ENCODE measurements around the gene ADAMTS15.

The ADAMTS15 gene

GRCh38 chr11:130519128-130519932 is 70.9 kb downstream of the ADAMTS15 start:
- DNase-seq (ENCODE audit: low read depth) = no peak
- TF ChIP-seq, protein P1, sequence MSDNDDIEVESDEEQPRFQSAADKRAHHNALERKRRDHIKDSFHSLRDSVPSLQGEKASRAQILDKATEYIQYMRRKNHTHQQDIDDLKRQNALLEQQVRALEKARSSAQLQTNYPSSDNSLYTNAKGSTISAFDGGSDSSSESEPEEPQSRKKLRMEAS (IDR thresholded peaks at IDR 0.05; ENCODE audit: low read depth, low read length) = no peak
- TF ChIP-seq POLR2A (IDR thresholded peaks at IDR 0.05; ENCODE audit: extremely low read depth, insufficient read length) (no peak), MYC (IDR thresholded peaks at IDR 0.05; ENCODE audit: low read depth, low read length) (no peak)
- TF ChIP-seq, protein P2, sequence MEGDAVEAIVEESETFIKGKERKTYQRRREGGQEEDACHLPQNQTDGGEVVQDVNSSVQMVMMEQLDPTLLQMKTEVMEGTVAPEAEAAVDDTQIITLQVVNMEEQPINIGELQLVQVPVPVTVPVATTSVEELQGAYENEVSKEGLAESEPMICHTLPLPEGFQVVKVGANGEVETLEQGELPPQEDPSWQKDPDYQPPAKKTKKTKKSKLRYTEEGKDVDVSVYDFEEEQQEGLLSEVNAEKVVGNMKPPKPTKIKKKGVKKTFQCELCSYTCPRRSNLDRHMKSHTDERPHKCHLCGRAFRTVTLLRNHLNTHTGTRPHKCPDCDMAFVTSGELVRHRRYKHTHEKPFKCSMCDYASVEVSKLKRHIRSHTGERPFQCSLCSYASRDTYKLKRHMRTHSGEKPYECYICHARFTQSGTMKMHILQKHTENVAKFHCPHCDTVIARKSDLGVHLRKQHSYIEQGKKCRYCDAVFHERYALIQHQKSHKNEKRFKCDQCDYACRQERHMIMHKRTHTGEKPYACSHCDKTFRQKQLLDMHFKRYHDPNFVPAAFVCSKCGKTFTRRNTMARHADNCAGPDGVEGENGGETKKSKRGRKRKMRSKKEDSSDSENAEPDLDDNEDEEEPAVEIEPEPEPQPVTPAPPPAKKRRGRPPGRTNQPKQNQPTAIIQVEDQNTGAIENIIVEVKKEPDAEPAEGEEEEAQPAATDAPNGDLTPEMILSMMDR (IDR thresholded peaks at IDR 0.05; ENCODE audit: low read depth, low read length) = no peak

GRCh38 chr11:130520271-130520671 is 71.8 kb downstream of the ADAMTS15 start:
- TF ChIP-seq, protein P1 (IDR thresholded peaks at IDR 0.05; ENCODE audit: low read depth, low read length) = no peak
- TF ChIP-seq MYC (IDR thresholded peaks at IDR 0.05; ENCODE audit: low read depth, low read length) (no peak), POLR2A (IDR thresholded peaks at IDR 0.05; ENCODE audit: extremely low read depth, insufficient read length) (no peak)
- TF ChIP-seq, protein P2 (IDR thresholded peaks at IDR 0.05; ENCODE audit: low read depth, low read length) = no peak
- DNase-seq (ENCODE audit: low read depth) = no peak
- H3K4me3 ChIP-seq (ENCODE audit: low read depth, low read length) = no peak overlapping the region

More at GRCh38 chr11:130519128-130519932, 70.9 kb downstream of the ADAMTS15 start:
- H3K4me3 ChIP-seq (ENCODE audit: low read depth, low read length) = no peak overlapping the region

DNA sequence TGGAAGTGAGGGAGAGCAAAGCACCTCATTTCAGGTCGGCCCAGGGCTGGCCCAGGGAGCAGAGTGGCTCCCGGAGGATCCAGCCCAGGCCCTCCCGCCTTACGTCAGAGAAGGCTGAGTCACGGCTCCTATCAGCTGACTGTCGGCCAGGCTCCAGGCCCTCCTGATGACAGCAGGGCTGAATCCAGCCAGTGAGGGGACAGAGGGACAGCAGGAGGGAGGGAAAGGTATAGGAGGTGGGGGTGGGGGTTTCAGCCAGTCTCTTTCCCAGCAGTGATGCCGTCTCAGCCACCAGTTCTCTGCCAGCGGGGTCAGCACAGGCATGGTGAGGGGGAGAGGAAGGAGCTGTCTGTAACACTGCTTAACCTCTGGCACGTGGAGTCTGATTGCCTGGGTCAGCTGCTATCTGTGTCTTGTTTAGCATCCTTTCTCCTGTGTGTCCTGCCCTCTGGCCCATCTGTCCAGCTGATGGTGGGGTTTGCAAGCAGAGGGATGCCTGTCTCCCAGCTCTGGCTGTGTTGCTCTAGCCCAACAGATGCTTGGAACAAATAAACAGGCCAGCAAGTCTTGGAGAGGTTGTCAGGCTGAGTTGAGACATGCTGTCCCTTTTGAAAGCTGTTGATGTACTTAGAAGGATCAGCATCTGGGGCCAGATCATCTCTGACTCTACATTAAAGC is 74.0 kb downstream of the ADAMTS15 start:
- no peak overlapping the region for H3K4me3 ChIP-seq (ENCODE audit: low read depth, low read length)
- no peak for DNase-seq (ENCODE audit: low read depth)
- TF ChIP-seq, protein P2 (IDR thresholded peaks at IDR 0.05; ENCODE audit: low read depth, low read length) = no peak
- no peak for TF ChIP-seq POLR2A (IDR thresholded peaks at IDR 0.05; ENCODE audit: extremely low read depth, insufficient read length)
- TF ChIP-seq MYC (IDR thresholded peaks at IDR 0.05; ENCODE audit: low read depth, low read length) = no peak
- TF ChIP-seq, protein P1 (IDR thresholded peaks at IDR 0.05; ENCODE audit: low read depth, low read length) = no peak

DNA sequence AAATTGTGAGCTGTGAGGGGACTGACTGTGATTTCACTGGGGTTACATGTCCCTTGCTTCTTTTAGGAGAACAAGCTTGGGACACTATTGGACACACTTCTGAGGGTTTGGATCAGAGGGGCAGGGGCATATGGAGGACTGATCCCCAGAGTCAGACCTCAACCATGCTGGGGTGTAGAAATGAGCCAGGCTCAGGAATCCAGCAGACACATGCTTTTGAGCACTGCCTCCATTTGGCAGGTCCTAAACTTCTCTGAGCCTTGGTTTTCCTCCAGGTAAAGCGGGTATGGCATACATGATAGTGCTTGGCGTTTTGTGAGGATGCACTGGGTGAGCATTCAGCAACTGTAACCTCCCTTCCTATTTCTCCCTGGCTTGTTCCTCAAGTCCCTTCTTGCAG is 74.7 kb downstream of the ADAMTS15 start:
- TF ChIP-seq, protein P1 (IDR thresholded peaks at IDR 0.05; ENCODE audit: low read depth, low read length) = no peak
- TF ChIP-seq, protein P2 (IDR thresholded peaks at IDR 0.05; ENCODE audit: low read depth, low read length) = no peak
- no peak for TF ChIP-seq MYC (IDR thresholded peaks at IDR 0.05; ENCODE audit: low read depth, low read length)
- no peak for TF ChIP-seq POLR2A (IDR thresholded peaks at IDR 0.05; ENCODE audit: extremely low read depth, insufficient read length)
- no peak overlapping the region for H3K4me3 ChIP-seq (ENCODE audit: low read depth, low read length)
- DNase-seq (ENCODE audit: low read depth) = no peak

DNA sequence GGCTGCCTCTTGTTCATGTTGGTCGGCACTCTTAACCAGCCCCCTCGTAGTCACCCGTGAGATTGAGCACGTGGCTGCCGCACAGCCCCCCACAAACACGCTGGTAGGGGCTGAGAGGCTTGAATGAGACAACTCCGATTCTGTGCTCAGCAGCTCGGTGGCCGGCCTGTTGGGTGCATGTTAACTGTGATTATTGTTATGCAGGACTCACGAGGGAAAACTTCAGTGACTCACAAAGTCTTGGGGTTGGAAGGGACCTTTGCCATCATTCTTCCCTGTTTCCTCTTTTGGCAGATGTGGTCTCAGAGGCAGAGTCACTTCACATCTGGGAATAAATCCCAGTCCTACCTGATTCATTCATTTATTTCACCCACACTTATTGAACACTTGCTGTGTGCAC is 75.2 kb downstream of the ADAMTS15 start:
- no peak overlapping the region for H3K4me3 ChIP-seq (ENCODE audit: low read depth, low read length)
- TF ChIP-seq, protein P1 (IDR thresholded peaks at IDR 0.05; ENCODE audit: low read depth, low read length) = no peak
- TF ChIP-seq MYC (IDR thresholded peaks at IDR 0.05; ENCODE audit: low read depth, low read length) (no peak), POLR2A (IDR thresholded peaks at IDR 0.05; ENCODE audit: extremely low read depth, insufficient read length) (no peak)
- TF ChIP-seq, protein P2 (IDR thresholded peaks at IDR 0.05; ENCODE audit: low read depth, low read length) = no peak
- no peak for DNase-seq (ENCODE audit: low read depth)

All from NB4 (cell line).